ENCODE measurements around the gene MTCL3.
"Not testable (repeated sequence)": the region's sequence is repeated elsewhere in the genome, so short reads cannot be mapped to it uniquely, and the experiment has no call there.

Gene MTCL3

GRCh38 chr6:127436578-127437110, 82.5 kb downstream of the MTCL3 start:
- Histone ChIP-seq H4K20me1 (ENCODE audit: insufficient read depth, low read length) (no peaks in the 10 kb centered on the region), H3K79me2 (ENCODE audit: insufficient read depth, low read length) (no peaks in the 10 kb centered on the region), H3K27ac (ENCODE audit: low read length) (no peak overlapping the region), H3K4me1 (ENCODE audit: insufficient read depth, low read length) (no peaks in the 10 kb centered on the region), H3K36me3 (ENCODE audit: insufficient read depth, low read length) (no peaks in the 10 kb centered on the region), H3K4me2 (ENCODE audit: insufficient read depth, low read length) (no peak overlapping the region), H3K9ac (ENCODE audit: low read depth, low read length) (no peak overlapping the region), H3K9me3 (ENCODE audit: insufficient read depth, low read length, severe bottlenecking) (no peaks in the 10 kb centered on the region), H2AFZ (ENCODE audit: low read depth, low read length) (no peak overlapping the region), H3K4me3 (ENCODE audit: low read depth in 1 of 2, low read length in 2 of 2) (no peak overlapping the region), H3K27me3 (ENCODE audit: insufficient read depth, low read length, poor library complexity) (no peaks in the 10 kb centered on the region)
- no peak for TF ChIP-seq CTCF (IDR thresholded peaks at IDR 0.05; ENCODE audit: borderline replicate concordance, extremely low read depth, low read length, poor library complexity, severe bottlenecking)
- TF ChIP-seq EZH2 (IDR thresholded peaks at IDR 0.05; ENCODE audit: borderline replicate concordance, low read depth, low read length, severe bottlenecking), result no peak
- ATAC-seq (ENCODE audit: insufficient read depth, low read depth) (no peak), DNase-seq (no peak)

- Histone ChIP-seq H3K4me1 (ENCODE audit: insufficient read depth, low read length) (no peaks in the 10 kb centered on the region), H2AFZ (ENCODE audit: low read depth, low read length) (no peak overlapping the region), H3K36me3 (ENCODE audit: insufficient read depth, low read length) (no peaks in the 10 kb centered on the region), H3K9me3 (ENCODE audit: insufficient read depth, low read length, severe bottlenecking) (no peaks in the 10 kb centered on the region), H3K27me3 (ENCODE audit: insufficient read depth, low read length, poor library complexity) (no peaks in the 10 kb centered on the region), H3K9ac (ENCODE audit: low read depth, low read length) (no peak overlapping the region), H3K27ac (ENCODE audit: low read length) (no peak overlapping the region), H3K4me2 (ENCODE audit: insufficient read depth, low read length) (no peak overlapping the region), H3K79me2 (ENCODE audit: insufficient read depth, low read length) (no peaks in the 10 kb centered on the region), H4K20me1 (ENCODE audit: insufficient read depth, low read length) (no peaks in the 10 kb centered on the region), H3K4me3 (ENCODE audit: low read depth in 1 of 2, low read length in 2 of 2) (no peak overlapping the region)
- TF ChIP-seq CTCF (IDR thresholded peaks at IDR 0.05; ENCODE audit: borderline replicate concordance, extremely low read depth, low read length, poor library complexity, severe bottlenecking) (no peak), EZH2 (IDR thresholded peaks at IDR 0.05; ENCODE audit: borderline replicate concordance, low read depth, low read length, severe bottlenecking) (no peak)
- ATAC-seq (ENCODE audit: insufficient read depth, low read depth) (no peak), DNase-seq (no peak)
These were observed 83.4 kb downstream of the MTCL3 start for GRCh38 chr6:127435626-127436220.

- Histone ChIP-seq H3K4me3 (ENCODE audit: low read depth in 1 of 2, low read length in 2 of 2) (no peak overlapping the region), H3K9ac (ENCODE audit: low read depth, low read length) (no peak overlapping the region), H3K9me3 (ENCODE audit: insufficient read depth, low read length, severe bottlenecking) (no peaks in the 10 kb centered on the region), H3K27ac (ENCODE audit: low read length) (no peak overlapping the region), H3K4me2 (ENCODE audit: insufficient read depth, low read length) (no peak overlapping the region), H3K36me3 (ENCODE audit: insufficient read depth, low read length) (no peaks in the 10 kb centered on the region), H3K27me3 (ENCODE audit: insufficient read depth, low read length, poor library complexity) (no peaks in the 10 kb centered on the region), H3K4me1 (ENCODE audit: insufficient read depth, low read length) (no peaks in the 10 kb centered on the region), H4K20me1 (ENCODE audit: insufficient read depth, low read length) (no peaks in the 10 kb centered on the region), H2AFZ (ENCODE audit: low read depth, low read length) (no peak overlapping the region), H3K79me2 (ENCODE audit: insufficient read depth, low read length) (no peaks in the 10 kb centered on the region)
- DNase-seq (no peak), ATAC-seq (ENCODE audit: insufficient read depth, low read depth) (no peak)
- TF ChIP-seq CTCF (IDR thresholded peaks at IDR 0.05; ENCODE audit: borderline replicate concordance, extremely low read depth, low read length, poor library complexity, severe bottlenecking) (no peak), EZH2 (IDR thresholded peaks at IDR 0.05; ENCODE audit: borderline replicate concordance, low read depth, low read length, severe bottlenecking) (no peak)
These were observed 84.5 kb downstream of the MTCL3 start for GRCh38 chr6:127434651-127435050.

GRCh38 chr6:127428562-127428961, 90.6 kb downstream of the MTCL3 start:
- not testable (repeated sequence) for H4K20me1 ChIP-seq (ENCODE audit: insufficient read depth, low read length)

More at GRCh38 chr6:127428562-127428961, 90.6 kb downstream of the MTCL3 start:
- ATAC-seq (ENCODE audit: insufficient read depth, low read depth); H3K9me3 ChIP-seq (ENCODE audit: insufficient read depth, low read length, severe bottlenecking); H3K9ac ChIP-seq (ENCODE audit: low read depth, low read length); H2AFZ ChIP-seq (ENCODE audit: low read depth, low read length); DNase-seq; H3K36me3 ChIP-seq (ENCODE audit: insufficient read depth, low read length); H3K4me1 ChIP-seq (ENCODE audit: insufficient read depth, low read length); H3K79me2 ChIP-seq (ENCODE audit: insufficient read depth, low read length); H3K4me3 ChIP-seq (ENCODE audit: low read depth in 1 of 2, low read length in 2 of 2); H3K27me3 ChIP-seq (ENCODE audit: insufficient read depth, low read length, poor library complexity); H3K4me2 ChIP-seq (ENCODE audit: insufficient read depth, low read length); H3K27ac ChIP-seq (ENCODE audit: low read length): not testable (repeated sequence)
